Natural killer cell (primary cell): ENCODE data around the gene LACRT. TPM values are rescaled to one million over a fixed set of nuclear protein-coding genes. Genes with fewer than 3 reads are reported as not detected.
A peak's percentile ranks its signal among the peaks of the same experiment; 100 is the strongest.

Experiments used
- ATAC-seq, 3 donors: fragments of 150-1000 bp in 2 of 3; fragments of 200-7000 bp in 1 of 3; cut with Tn5 transposase; 1 replicate in 1 of 3; 2 replicates in 2 of 3; pipeline ENCODE4 v1.10.0; 2021; ENCODE audit warnings: mild to moderate bottlenecking in 2 of 3, moderate library complexity in 2 of 3
- DNase-seq, 2 donors: peaks; one replicate each; pipeline versions ENCODE4 v3.0.0 to v3.0.0-alpha.2; 2013 to 2021; ENCODE audit warnings: mixed read lengths in 1 of 2
- H3K27ac ChIP-seq: one replicate; pipeline ENCODE4 v1.5.1; 2013; ENCODE audit warnings: mild to moderate bottlenecking, low read length
- H3K27me3 ChIP-seq: one replicate; pipeline ENCODE4 v1.6.1; 2013; ENCODE audit warnings: low read length; ENCODE audit not compliant: control insufficient read depth, insufficient read depth
- H3K36me3 ChIP-seq: one replicate; pipeline ENCODE4 v1.6.1; 2013; ENCODE audit warnings: low read length; ENCODE audit not compliant: control insufficient read depth, insufficient read depth
- H3K4me1 ChIP-seq: one replicate; pipeline ENCODE4 v1.6.1; 2013; ENCODE audit warnings: low read length; ENCODE audit not compliant: control insufficient read depth, insufficient read depth
- H3K4me3 ChIP-seq: one replicate; pipeline ENCODE4 v1.5.1; 2013; ENCODE audit warnings: low read length
- H3K9me3 ChIP-seq: one replicate; pipeline ENCODE4 v1.6.1; 2013; ENCODE audit warnings: low read length; ENCODE audit not compliant: control insufficient read depth, insufficient read depth
- H3K27ac Mint-ChIP-seq, 2 donors: one replicate each; pipeline ENCODE4 v1.8.0; 2022; ENCODE audit warnings: mild to moderate bottlenecking in 2 of 2, mixed read lengths in 2 of 2, moderate library complexity in 1 of 2
- H3K27me3 Mint-ChIP-seq, 2 donors: one replicate each; pipeline ENCODE4 v1.8.0; 2022; ENCODE audit warnings: low read depth in 2 of 2, mixed read lengths in 2 of 2
- H3K36me3 Mint-ChIP-seq: one replicate; pipeline ENCODE4 v1.8.0; 2022; ENCODE audit warnings: mixed read lengths
- H3K4me1 Mint-ChIP-seq, 2 donors: one replicate each; pipeline ENCODE4 v1.8.0; 2022; ENCODE audit warnings: mixed read lengths in 2 of 2
- H3K4me3 Mint-ChIP-seq: one replicate; pipeline ENCODE4 v1.8.0; 2022; ENCODE audit warnings: mild to moderate bottlenecking, moderate library complexity, mixed read lengths
- H3K9me3 Mint-ChIP-seq, 2 donors: one replicate each; pipeline ENCODE4 v1.8.0; 2022; ENCODE audit warnings: mixed read lengths in 2 of 2
- WGBS: methylation state at CpG from one replicate; pipeline ENCODE4 v1.1.7; 2013; ENCODE audit warnings: missing lambda C conversion rate; ENCODE audit not compliant: insufficient coverage; 5-methylcytosine and 5-hydroxymethylcytosine counted together
- intact Hi-C: fragments of 100-400 bp; cut with micrococcal nuclease; formaldehyde crosslinking; loops from one replicate; pipeline ENCODE4 v1.14.2; 2022
- total RNA-seq, 4 donors: library from RNA; stranded (reverse); fragments of 120-200 nt in 1 of 4; gene quantifications; one replicate each; pipeline versions ENCODE4 v1.2.3 to v1.2.4, GENCODE V29; 2013 to 2022
- TF ChIP-seq, protein P1 (sequence below): fragments of 200-600 bp; IDR thresholded peaks from one replicate; pipeline ENCODE4 v1.8.0; 2022; ENCODE audit warnings: antibody characterized with exemption

Gene LACRT
- total RNA-seq, 3 donors from 2014 or later (not counting 1 experiment from before 2014, with no cell fraction given) = not detected

GRCh38 chr12:54658306-54659264 lies 23.9 kb upstream of the LACRT start:
- H3K4me3 Mint-ChIP-seq = no peak overlapping the region
- 67% methylated on average over 19 of the region's 19 CpGs for WGBS

GRCh38 chr12:54657105-54657607 lies 22.5 kb upstream of the LACRT start:
- Histone ChIP-seq H3K4me3 (no peak overlapping the region), H3K27me3 (no peaks in the 10 kb centered on the region), H3K27ac (no peak overlapping the region), H3K4me1 (no peaks in the 10 kb centered on the region), H3K36me3 (no peaks in the 10 kb centered on the region), H3K9me3 (no peaks in the 10 kb centered on the region)
- WGBS = 97% methylated on average over 2 of the region's 6 CpGs
- no peak overlapping the region for H3K4me3 Mint-ChIP-seq
- TF ChIP-seq, protein P1, sequence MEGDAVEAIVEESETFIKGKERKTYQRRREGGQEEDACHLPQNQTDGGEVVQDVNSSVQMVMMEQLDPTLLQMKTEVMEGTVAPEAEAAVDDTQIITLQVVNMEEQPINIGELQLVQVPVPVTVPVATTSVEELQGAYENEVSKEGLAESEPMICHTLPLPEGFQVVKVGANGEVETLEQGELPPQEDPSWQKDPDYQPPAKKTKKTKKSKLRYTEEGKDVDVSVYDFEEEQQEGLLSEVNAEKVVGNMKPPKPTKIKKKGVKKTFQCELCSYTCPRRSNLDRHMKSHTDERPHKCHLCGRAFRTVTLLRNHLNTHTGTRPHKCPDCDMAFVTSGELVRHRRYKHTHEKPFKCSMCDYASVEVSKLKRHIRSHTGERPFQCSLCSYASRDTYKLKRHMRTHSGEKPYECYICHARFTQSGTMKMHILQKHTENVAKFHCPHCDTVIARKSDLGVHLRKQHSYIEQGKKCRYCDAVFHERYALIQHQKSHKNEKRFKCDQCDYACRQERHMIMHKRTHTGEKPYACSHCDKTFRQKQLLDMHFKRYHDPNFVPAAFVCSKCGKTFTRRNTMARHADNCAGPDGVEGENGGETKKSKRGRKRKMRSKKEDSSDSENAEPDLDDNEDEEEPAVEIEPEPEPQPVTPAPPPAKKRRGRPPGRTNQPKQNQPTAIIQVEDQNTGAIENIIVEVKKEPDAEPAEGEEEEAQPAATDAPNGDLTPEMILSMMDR = no peak
- intact Hi-C loops = no loop called here
- ATAC-seq (no peak), DNase-seq (no peak)
- no peaks in the 10 kb centered on the region for H3K9me3 Mint-ChIP-seq
- H3K4me1 Mint-ChIP-seq = no peaks in the 10 kb centered on the region
- H3K27ac Mint-ChIP-seq = no peak overlapping the region
- H3K27me3 Mint-ChIP-seq = peaks cover 18 to 40% of the 10 kb centered on the region in 2 donors
- no peaks in the 10 kb centered on the region for H3K36me3 Mint-ChIP-seq

More at GRCh38 chr12:54658306-54659264, 23.9 kb upstream of the LACRT start:
- H3K27ac Mint-ChIP-seq = no peak overlapping the region
- no peak overlapping the region for H3K27ac ChIP-seq
- H3K4me1 ChIP-seq = no peaks in the 10 kb centered on the region
- H3K9me3 Mint-ChIP-seq = no peaks in the 10 kb centered on the region
- no peaks in the 10 kb centered on the region for H3K27me3 ChIP-seq
- H3K4me3 ChIP-seq = no peak overlapping the region
- TF ChIP-seq, protein P1 = peak; percentile 54
- H3K4me1 Mint-ChIP-seq = no peaks in the 10 kb centered on the region
- no peaks in the 10 kb centered on the region for H3K9me3 ChIP-seq
- no peaks in the 10 kb centered on the region for H3K36me3 ChIP-seq
- H3K36me3 Mint-ChIP-seq = no peaks in the 10 kb centered on the region
- DNase-seq = peak in 1 of 2 donors; percentile 61
- intact Hi-C loops = no loop called here
- ATAC-seq = peak; percentile 49 to 73 (median 61)
- H3K27me3 Mint-ChIP-seq = peaks cover 8 to 28% of the 10 kb centered on the region in 2 donors

DNA sequence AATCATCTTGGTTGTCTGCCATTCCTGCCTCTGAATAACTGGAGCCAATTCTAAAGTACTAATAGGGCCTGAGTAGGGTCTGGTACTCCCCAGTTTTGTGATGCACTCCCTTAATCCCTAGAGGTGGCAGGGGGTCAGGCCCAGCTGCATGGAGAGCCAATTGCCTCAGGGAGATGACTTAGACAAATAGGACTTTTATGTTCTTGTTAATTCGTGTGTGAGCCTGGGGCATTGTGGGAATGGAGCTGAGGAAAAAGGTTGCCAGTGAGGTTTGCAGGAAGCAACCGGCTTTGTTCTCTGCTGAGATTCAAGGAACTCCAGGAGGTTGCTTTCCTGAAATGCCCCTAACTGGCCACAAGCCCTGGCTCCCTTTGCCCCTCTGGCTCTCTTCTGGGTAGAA lies 20.2 kb upstream of the LACRT start:
- intact Hi-C loops = no loop called here
- DNase-seq (no peak), ATAC-seq (no peak)
- Histone ChIP-seq H3K4me3 (no peak overlapping the region), H3K27me3 (no peaks in the 10 kb centered on the region), H3K4me1 (no peaks in the 10 kb centered on the region), H3K36me3 (no peaks in the 10 kb centered on the region), H3K27ac (no peak overlapping the region), H3K9me3 (no peaks in the 10 kb centered on the region)
- Mint-ChIP-seq H3K4me3 (no peak overlapping the region), H3K27ac (no peak overlapping the region), H3K4me1 (no peaks in the 10 kb centered on the region), H3K27me3 (peaks cover 13 to 41% of the 10 kb centered on the region in 2 donors), H3K9me3 (no peaks in the 10 kb centered on the region), H3K36me3 (no peaks in the 10 kb centered on the region)
- 47% methylated on average over 2 of the region's 2 CpGs for WGBS
- TF ChIP-seq, protein P1 = no peak
